GM19238 (cell line): Measurements from ENCODE around the gene TEX53.

ENCODE experiments used
- DNase-seq: peaks from one replicate; pipeline ENCODE4 v3.0.0; 2011; ENCODE audit warnings: low spot score; ENCODE audit not compliant: insufficient read length

TEX53 gene

GRCh38 chr9:114606597-114607207 lies 50.9 kb downstream of the TEX53 start:
- no peak for DNase-seq
